ENCODE results near the gene MAD2L2.

MAD2L2 gene

GRCh38 chr1:11681071-11681771 is at the start of gene MAD2L2:
Gene MAD2L2 (minus strand): TSS chr1:11681148. CDS start chr1:11680601, 547 bp downstream.
- DNase-seq (ENCODE audit: low read depth in 2 of 2), result peak; percentile 79 to 86

GRCh38 chr1:11730429-11730891 is 49.5 kb upstream of the MAD2L2 start:
- DNase-seq (ENCODE audit: low read depth in 2 of 2), result peak in 1 of 2 donors; percentile 32

GRCh38 chr1:11729498-11730428 is 48.8 kb upstream of the MAD2L2 start:
- no peak for DNase-seq (ENCODE audit: low read depth in 2 of 2)

GRCh38 chr1:11729155-11729497 is 48.2 kb upstream of the MAD2L2 start:
- no peak for DNase-seq (ENCODE audit: low read depth in 2 of 2)

- no peak for DNase-seq (ENCODE audit: low read depth in 2 of 2)
Measured at GRCh38 chr1:11728126-11728806, 47.3 kb upstream of the MAD2L2 start.

GRCh38 chr1:11727119-11727518 is 46.2 kb upstream of the MAD2L2 start:
- DNase-seq (ENCODE audit: low read depth in 2 of 2), result no peak

- no peak for DNase-seq (ENCODE audit: low read depth in 2 of 2)
Measured at GRCh38 chr1:11725616-11726015, 44.7 kb upstream of the MAD2L2 start.

GRCh38 chr1:11722538-11722937 is 41.6 kb upstream of the MAD2L2 start:
- DNase-seq (ENCODE audit: low read depth in 2 of 2), result no peak

GRCh38 chr1:11721311-11721710 is 40.4 kb upstream of the MAD2L2 start:
- DNase-seq (ENCODE audit: low read depth in 2 of 2), result no peak

GRCh38 chr1:11720525-11720924 is 39.6 kb upstream of the MAD2L2 start:
- DNase-seq (ENCODE audit: low read depth in 2 of 2), result no peak

GRCh38 chr1:11720033-11720376 is 39.1 kb upstream of the MAD2L2 start:
- no peak for DNase-seq (ENCODE audit: low read depth in 2 of 2)

GRCh38 chr1:11719313-11720032 is 38.5 kb upstream of the MAD2L2 start:
- peak; percentile 73 to 74 for DNase-seq (ENCODE audit: low read depth in 2 of 2)

GRCh38 chr1:11714831-11715575 is 34.1 kb upstream of the MAD2L2 start:
- DNase-seq (ENCODE audit: low read depth in 2 of 2), result no peak

- DNase-seq (ENCODE audit: low read depth in 2 of 2), result no peak
Measured at GRCh38 chr1:11713095-11713494, 32.1 kb upstream of the MAD2L2 start.

GRCh38 chr1:11712285-11712684 is 31.3 kb upstream of the MAD2L2 start:
- no peak for DNase-seq (ENCODE audit: low read depth in 2 of 2)

- no peak for DNase-seq (ENCODE audit: low read depth in 2 of 2)
Measured at GRCh38 chr1:11711490-11711889, 30.5 kb upstream of the MAD2L2 start.

GRCh38 chr1:11708554-11709350 is 27.8 kb upstream of the MAD2L2 start:
- no peak for DNase-seq (ENCODE audit: low read depth in 2 of 2)

GRCh38 chr1:11707621-11708276 is 26.8 kb upstream of the MAD2L2 start:
- DNase-seq (ENCODE audit: low read depth in 2 of 2), result no peak

- DNase-seq (ENCODE audit: low read depth in 2 of 2), result no peak
Measured at GRCh38 chr1:11706292-11706691, 25.3 kb upstream of the MAD2L2 start.

GRCh38 chr1:11705596-11705995 is 24.6 kb upstream of the MAD2L2 start:
- no peak for DNase-seq (ENCODE audit: low read depth in 2 of 2)
